ENCODE data around the gene ZNF213. TPM values are rescaled to one million over a fixed set of nuclear protein-coding genes. Genes with fewer than 3 reads are reported as not detected.

Gene ZNF213
- polyA plus RNA-seq, 3 donors: 1.5 to 2.6 (median 1.8) TPM

DNA sequence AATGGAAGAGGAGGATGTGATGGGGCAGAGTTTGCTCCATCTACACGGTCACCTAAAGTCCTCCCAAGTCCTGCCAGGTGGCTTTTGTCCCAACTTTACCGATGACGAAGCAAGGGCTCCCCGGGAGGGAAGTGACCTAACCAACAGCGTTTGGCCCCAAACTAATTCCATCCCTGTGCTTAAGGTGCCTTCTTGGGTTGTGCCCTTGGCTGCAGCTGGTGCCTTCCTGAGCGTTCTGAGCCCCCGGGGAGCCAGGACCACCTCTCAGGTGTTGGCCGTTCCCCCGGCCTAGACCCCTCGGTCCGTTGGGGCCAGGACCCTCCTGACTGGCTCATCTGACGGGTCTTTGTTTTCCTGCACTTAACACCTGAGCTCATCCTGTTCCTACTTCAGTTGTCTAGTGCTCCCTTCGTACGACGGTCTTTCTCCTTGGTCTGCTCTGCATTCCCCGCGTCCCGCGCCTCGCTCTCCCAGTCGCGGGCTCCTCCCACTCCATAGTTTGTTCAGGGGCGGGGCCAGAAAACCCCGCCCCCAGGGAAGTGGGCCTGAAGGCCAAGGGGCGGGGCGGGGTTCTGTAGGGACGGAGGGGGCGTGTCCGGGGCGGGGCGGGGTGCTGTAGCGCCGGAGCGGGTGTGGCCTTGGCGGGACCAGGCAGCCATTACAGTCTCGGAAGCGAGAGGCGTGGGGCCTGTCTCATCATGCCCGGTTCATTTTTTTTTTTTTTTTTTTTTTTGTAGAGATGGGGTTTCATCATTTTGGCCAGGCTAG, 34.9 kb upstream of the ZNF213 start:
- Mint-ChIP-seq H3K27ac (peak overlapping the region in 6 of 7 donors; percentile 47 to 92 (median 79)), H3K4me1 (peaks cover 49% of the 10 kb centered on the region), H3K27me3 (ENCODE audit: low read depth in 3 of 3) (peaks cover 7 to 16% (median 10%) of the 10 kb centered on the region in 3 donors), H3K4me3 (peak overlapping the region; percentile 78 to 94), H3K36me3 (no peaks in the 10 kb centered on the region), H3K9me3 (peaks cover 0 to 4% (median 0%) of the 10 kb centered on the region in 7 donors)
- no peaks in the 10 kb centered on the region for H3K9me3 ChIP-seq (replicated peaks in 1 of 2; ENCODE audit: control insufficient read depth in 1 of 2, insufficient read depth in 1 of 2, low read length in 2 of 2)
- no peak overlapping the region for H3K27ac ChIP-seq (ENCODE audit: low read depth in 1 of 2, low read length in 2 of 2)
- 10% methylated on average over 16 of the region's 39 CpGs for WGBS (ENCODE audit: insufficient coverage)
- peak overlapping the region in 2 of 3 experiments; percentile 19 to 73 for H3K4me3 ChIP-seq (replicated peaks in 1 of 3; ENCODE audit: low read depth in 2 of 3, low read length in 3 of 3)
- H2AFZ ChIP-seq (ENCODE audit: insufficient read depth, low read depth, low read length, poor library complexity, severe bottlenecking): peak overlapping the region; percentile 71
- intact Hi-C loops (cut with micrococcal nuclease): loop anchor here (2.0 to 10.0 kb wide), 2 partner anchors 25 to 55 kb away; no protein-coding TSS in a partner anchor
- peak; percentile 93 to 96 (median 95) for DNase-seq
- H3K9ac ChIP-seq (ENCODE audit: insufficient read depth, low read length, poor library complexity, severe bottlenecking): no peak overlapping the region
- no peaks in the 10 kb centered on the region for H3K27me3 ChIP-seq (ENCODE audit: control insufficient read depth in 2 of 2, insufficient read depth in 2 of 2, low read length in 2 of 2)
- peak overlapping the region; percentile 74 for H3K4me2 ChIP-seq (replicated peaks; ENCODE audit: extremely low read depth, low read length, poor library complexity, severe bottlenecking)
- no peaks in the 10 kb centered on the region for H3K79me2 ChIP-seq (ENCODE audit: insufficient read depth, low read length)
- TF ChIP-seq, protein P1, sequence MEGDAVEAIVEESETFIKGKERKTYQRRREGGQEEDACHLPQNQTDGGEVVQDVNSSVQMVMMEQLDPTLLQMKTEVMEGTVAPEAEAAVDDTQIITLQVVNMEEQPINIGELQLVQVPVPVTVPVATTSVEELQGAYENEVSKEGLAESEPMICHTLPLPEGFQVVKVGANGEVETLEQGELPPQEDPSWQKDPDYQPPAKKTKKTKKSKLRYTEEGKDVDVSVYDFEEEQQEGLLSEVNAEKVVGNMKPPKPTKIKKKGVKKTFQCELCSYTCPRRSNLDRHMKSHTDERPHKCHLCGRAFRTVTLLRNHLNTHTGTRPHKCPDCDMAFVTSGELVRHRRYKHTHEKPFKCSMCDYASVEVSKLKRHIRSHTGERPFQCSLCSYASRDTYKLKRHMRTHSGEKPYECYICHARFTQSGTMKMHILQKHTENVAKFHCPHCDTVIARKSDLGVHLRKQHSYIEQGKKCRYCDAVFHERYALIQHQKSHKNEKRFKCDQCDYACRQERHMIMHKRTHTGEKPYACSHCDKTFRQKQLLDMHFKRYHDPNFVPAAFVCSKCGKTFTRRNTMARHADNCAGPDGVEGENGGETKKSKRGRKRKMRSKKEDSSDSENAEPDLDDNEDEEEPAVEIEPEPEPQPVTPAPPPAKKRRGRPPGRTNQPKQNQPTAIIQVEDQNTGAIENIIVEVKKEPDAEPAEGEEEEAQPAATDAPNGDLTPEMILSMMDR (IDR thresholded peaks at IDR 0.05): no peak
- peaks cover 52 to 53% of the 10 kb centered on the region in 2 donors for H3K4me1 ChIP-seq (ENCODE audit: control insufficient read depth in 1 of 2, insufficient read depth in 2 of 2, low read length in 2 of 2)
- H4K20me1 ChIP-seq (ENCODE audit: insufficient read depth, low read length): no peaks in the 10 kb centered on the region
- H3K36me3 ChIP-seq (replicated peaks in 1 of 2; ENCODE audit: control insufficient read depth in 1 of 2, insufficient read depth in 2 of 2, low read length in 2 of 2): no peaks in the 10 kb centered on the region

GRCh38 chr16:3101018-3101840, 33.6 kb upstream of the ZNF213 start:
- peaks cover 46% of the 10 kb centered on the region for H3K4me1 Mint-ChIP-seq
- H3K27me3 Mint-ChIP-seq (ENCODE audit: low read depth in 3 of 3): peaks cover 7 to 16% (median 10%) of the 10 kb centered on the region in 3 donors
- Histone ChIP-seq H3K79me2 (ENCODE audit: insufficient read depth, low read length) (no peaks in the 10 kb centered on the region), H3K27ac (ENCODE audit: low read depth in 1 of 2, low read length in 2 of 2) (no peak overlapping the region), H3K4me3 (replicated peaks in 1 of 3; ENCODE audit: low read depth in 2 of 3, low read length in 3 of 3) (peak overlapping the region in 1 of 3 experiments; percentile 42), H3K4me1 (ENCODE audit: control insufficient read depth in 1 of 2, insufficient read depth in 2 of 2, low read length in 2 of 2) (peaks cover 46 to 52% of the 10 kb centered on the region in 2 donors), H3K27me3 (ENCODE audit: control insufficient read depth in 2 of 2, insufficient read depth in 2 of 2, low read length in 2 of 2) (no peaks in the 10 kb centered on the region), H3K9me3 (replicated peaks in 1 of 2; ENCODE audit: control insufficient read depth in 1 of 2, insufficient read depth in 1 of 2, low read length in 2 of 2) (no peaks in the 10 kb centered on the region), H4K20me1 (ENCODE audit: insufficient read depth, low read length) (no peaks in the 10 kb centered on the region), H3K4me2 (replicated peaks; ENCODE audit: extremely low read depth, low read length, poor library complexity, severe bottlenecking) (peak overlapping the region; percentile 54), H3K36me3 (replicated peaks in 1 of 2; ENCODE audit: control insufficient read depth in 1 of 2, insufficient read depth in 2 of 2, low read length in 2 of 2) (no peaks in the 10 kb centered on the region), H3K9ac (ENCODE audit: insufficient read depth, low read length, poor library complexity, severe bottlenecking) (no peak overlapping the region), H2AFZ (ENCODE audit: insufficient read depth, low read depth, low read length, poor library complexity, severe bottlenecking) (no peak overlapping the region)
- DNase-seq: peak; percentile 34 to 65 (median 58)
- H3K27ac Mint-ChIP-seq: peak overlapping the region in 5 of 7 donors; percentile 58 to 83 (median 68)
- H3K4me3 Mint-ChIP-seq: peak overlapping the region; percentile 80 to 85
- peaks cover 0 to 4% (median 0%) of the 10 kb centered on the region in 7 donors for H3K9me3 Mint-ChIP-seq
- intact Hi-C loops (cut with micrococcal nuclease): loop anchor here (2.0 to 10.0 kb wide), 2 partner anchors 24 to 54 kb away; no protein-coding TSS in a partner anchor
- TF ChIP-seq, protein P1 (IDR thresholded peaks at IDR 0.05): peak; percentile 88
- no peaks in the 10 kb centered on the region for H3K36me3 Mint-ChIP-seq
- WGBS (ENCODE audit: insufficient coverage): 69% methylated on average over 18 of the region's 29 CpGs

Measured in CD14-positive monocyte (primary cell).